ENCODE data around the gene CCDC88C. TPM values are rescaled to one million over a fixed set of nuclear protein-coding genes. Genes with fewer than 3 reads are reported as not detected.
"Not testable (repeated sequence)": the region's sequence is repeated elsewhere in the genome, so short reads cannot be mapped to it uniquely, and the experiment has no call there.

The CCDC88C gene
- polyA plus RNA-seq, 3 donors: 35.8 to 45.9 (median 37.3) TPM

DNA sequence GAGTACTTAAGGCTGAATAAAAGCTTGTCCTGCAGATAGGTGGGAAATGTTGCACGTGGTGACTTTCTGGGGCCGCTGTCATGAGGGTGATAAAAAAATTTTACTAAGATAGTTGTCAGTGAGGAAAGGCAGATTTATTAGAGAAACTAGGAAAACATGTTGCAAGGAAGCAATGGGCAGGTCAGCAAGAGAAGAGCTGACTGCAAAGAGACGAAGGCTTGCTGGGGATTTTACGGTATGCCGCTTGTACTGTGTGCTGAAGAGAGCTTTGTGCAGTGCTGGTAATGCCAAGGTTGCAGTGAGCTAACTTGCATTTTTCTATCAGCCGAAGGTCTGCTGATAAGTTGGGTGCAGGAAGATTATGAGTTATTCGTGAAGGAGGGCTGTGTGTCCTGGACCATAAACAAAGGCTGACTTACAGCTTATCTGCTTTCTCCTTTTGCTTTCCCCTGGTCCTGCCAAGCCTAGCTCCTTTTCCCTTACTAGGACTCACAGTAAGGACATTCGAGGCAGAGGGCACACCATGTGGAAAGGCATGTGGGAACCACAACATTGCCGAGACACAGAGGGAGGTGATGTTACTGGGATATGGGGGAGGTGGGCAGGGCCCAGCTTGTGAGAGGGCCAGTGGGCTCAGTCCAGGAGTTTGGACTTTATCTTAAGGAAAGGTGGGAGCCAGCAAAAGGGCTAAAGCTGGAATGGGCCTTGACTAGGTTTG, 7.4 kb upstream of the CCDC88C start:
- no peak for DNase-seq (ENCODE audit: extremely low read depth in 1 of 11, low read depth in 9 of 11, low spot score in 4 of 11)

DNA sequence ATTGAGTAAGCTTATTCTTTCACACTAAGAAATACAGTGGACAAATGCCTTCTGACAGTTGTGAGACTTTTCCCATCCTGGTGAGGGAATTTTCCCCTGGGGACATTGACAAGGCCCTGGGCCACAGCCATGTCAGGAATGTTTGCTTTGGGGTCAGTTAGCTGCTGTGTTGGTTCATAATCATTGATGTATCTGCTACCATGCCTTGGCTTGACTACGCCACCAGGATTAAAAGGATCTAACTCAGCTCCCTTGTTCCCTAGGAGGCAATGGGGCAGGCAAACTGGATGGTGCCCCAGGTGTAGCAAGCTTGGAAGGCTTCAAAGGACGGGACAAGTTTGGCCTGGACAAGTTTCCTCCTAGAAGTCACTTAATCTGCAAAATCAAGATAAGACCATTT, 3.1 kb upstream of the CCDC88C start:
- no peak for DNase-seq (ENCODE audit: extremely low read depth in 1 of 11, low read depth in 9 of 11, low spot score in 4 of 11)

GRCh38 chr14:91419451-91419850, 1.8 kb upstream of the CCDC88C start:
- no peak for DNase-seq (ENCODE audit: extremely low read depth in 1 of 11, low read depth in 9 of 11, low spot score in 4 of 11)

DNA sequence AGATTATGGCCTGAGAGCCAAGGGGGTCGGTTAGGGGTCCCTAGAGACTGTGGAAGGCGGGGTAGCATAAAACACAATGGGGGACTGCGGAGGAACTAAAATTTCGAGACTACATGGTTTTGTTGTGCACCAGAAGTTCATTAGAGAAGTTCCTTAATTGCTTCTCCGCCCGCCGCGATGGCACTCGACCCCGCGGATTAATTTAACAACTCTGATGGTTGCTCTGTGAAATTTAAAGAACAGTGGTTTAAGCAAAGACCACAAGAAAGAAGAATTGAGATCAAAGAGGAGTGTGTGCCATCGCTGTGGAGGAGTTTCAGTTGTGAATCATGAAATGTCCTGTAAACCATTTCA, 1.4 kb upstream of the CCDC88C start:
- no peak for DNase-seq (ENCODE audit: extremely low read depth in 1 of 11, low read depth in 9 of 11, low spot score in 4 of 11)

- peak in 1 of 11 donors; percentile 44 for DNase-seq (ENCODE audit: extremely low read depth in 1 of 11, low read depth in 9 of 11, low spot score in 4 of 11)
These were observed 895 bp upstream of the CCDC88C start for GRCh38 chr14:91418387-91419043.

DNA sequence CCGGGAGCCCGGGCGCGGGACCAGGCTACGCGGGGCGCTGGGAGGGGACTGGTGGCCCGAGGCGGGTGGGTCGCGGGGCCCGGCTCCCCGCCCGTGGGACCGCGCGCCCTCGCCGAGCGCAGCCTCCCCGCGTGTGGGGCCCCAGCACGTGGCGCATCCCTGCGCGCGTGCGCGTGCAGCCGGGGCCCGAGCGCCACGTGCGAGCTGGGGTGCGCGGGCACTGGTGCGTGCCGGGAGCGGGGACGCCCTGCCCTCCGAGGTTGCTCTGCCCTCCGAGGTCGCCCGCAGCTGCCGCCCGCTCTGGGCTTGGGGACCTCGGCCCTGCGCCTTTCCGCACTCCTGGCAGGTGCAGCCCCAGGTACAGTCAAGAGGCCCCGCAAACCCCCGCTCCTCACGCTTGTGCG, 365 bp upstream of the CCDC88C start:
- DNase-seq (ENCODE audit: extremely low read depth in 1 of 11, low read depth in 9 of 11, low spot score in 4 of 11): no peak

- DNase-seq (ENCODE audit: extremely low read depth in 1 of 11, low read depth in 9 of 11, low spot score in 4 of 11): no peak
These were observed 888 bp downstream of the CCDC88C start for GRCh38 chr14:91416744-91417119.

DNA sequence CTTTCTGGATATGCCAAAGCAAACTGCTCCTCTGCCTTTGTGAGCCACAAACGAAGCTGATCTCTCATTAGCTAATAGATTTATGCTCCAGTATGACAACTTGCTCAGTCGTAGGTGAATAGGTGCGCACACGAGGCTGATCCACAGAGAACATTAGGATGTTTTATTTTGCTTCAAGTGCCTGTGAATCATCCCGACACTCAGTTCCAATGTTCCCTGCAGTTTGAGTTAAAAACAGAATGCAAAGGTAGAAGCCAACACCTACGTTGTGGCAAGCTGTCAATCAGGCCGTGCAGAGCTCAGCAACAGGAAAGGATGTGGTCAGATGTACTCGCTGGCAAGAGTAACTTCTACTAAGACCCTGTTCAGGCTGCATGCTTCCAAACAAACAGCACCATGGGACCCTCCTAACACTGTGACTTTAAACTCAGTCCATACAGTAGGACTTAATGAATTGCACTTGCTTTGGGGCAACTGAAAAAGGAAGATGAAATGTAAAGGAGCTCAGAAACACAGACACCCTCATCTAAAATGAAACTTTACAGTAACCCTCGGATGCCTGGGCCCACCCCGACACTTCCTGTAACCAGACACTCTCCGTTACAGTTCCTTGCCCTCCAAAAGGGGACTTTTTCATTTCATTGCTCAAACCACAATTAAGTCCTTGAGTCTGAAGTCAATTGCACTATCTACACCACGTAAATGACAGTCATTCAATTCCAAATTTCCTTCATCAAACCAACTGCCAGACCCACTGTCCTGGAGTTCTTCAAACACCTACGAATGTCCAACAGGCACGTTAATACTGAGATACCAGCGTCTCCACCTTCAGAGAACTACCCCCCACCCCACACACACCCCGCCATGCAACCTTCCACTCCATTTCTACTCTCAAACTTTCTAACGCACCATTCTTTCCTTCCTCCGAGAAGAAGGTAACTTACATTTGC, 1.6 kb downstream of the CCDC88C start:
- no peak for DNase-seq (ENCODE audit: extremely low read depth in 1 of 11, low read depth in 9 of 11, low spot score in 4 of 11)

- DNase-seq (ENCODE audit: extremely low read depth in 1 of 11, low read depth in 9 of 11, low spot score in 4 of 11): no peak
These were observed 3.2 kb downstream of the CCDC88C start for GRCh38 chr14:91414475-91414833.

DNA sequence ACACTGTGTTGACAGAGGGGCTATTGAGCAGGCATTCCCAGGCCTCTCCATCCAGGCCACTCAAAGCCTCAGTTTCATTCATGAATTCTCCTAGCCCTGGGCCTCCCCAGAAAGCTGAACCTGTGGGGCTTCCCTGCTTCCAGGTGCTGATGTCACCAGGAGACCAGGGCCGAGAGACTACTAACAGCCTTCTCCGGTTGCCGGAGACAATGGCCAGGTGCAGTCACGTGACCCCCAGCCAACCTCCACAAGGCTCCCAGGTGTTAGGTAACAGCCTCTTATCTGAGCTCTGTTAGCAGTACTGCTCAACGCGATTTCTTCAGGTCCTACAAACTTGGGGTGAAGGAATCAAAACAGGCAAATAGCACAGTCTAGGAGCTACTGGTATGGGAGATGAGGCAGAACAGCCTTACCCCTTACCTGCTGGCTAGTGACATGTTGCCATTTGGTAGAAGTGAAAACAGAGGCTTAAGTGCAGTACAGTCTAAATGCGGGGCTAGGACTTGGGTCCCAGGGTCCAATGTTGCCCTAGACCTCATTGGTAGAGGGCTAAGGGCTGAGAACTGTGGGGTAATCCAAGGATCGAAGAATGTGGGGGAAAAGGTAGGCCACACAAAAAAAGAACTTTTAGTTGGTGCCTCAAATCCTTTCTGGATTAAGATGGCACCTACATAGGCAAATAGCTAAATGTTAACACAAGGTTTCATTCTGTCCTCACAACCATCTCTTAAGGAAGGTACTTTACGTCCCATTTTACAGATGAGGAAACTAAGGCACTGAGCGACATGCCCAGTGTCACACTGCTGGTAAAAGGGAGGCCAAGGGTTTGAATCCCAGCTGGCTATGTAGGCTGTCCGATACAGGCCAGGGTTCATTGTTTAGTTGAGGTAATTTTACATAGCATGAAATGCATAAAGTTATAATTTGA, 3.8 kb downstream of the CCDC88C start:
- DNase-seq (ENCODE audit: extremely low read depth in 1 of 11, low read depth in 9 of 11, low spot score in 4 of 11): no peak

DNA sequence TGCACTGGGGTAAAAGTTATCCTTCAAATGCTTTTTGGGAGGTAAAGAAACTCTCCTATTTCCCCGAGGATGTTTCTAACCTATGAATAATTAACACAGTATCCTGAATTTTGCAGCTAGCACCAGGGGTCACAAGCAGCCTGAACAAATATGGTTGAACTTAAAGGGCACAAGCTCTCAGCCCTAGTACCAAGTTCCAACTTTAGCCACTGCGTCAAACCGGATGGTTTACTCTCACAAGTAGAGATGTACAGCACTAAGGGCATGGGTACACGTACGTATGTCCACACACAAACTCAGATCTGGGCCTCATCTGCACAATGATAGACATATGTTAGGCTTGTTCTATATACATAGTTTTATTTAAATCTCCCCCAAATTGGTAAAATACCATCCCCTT, 4.7 kb downstream of the CCDC88C start:
- DNase-seq (ENCODE audit: extremely low read depth in 1 of 11, low read depth in 9 of 11, low spot score in 4 of 11): no peak

DNA sequence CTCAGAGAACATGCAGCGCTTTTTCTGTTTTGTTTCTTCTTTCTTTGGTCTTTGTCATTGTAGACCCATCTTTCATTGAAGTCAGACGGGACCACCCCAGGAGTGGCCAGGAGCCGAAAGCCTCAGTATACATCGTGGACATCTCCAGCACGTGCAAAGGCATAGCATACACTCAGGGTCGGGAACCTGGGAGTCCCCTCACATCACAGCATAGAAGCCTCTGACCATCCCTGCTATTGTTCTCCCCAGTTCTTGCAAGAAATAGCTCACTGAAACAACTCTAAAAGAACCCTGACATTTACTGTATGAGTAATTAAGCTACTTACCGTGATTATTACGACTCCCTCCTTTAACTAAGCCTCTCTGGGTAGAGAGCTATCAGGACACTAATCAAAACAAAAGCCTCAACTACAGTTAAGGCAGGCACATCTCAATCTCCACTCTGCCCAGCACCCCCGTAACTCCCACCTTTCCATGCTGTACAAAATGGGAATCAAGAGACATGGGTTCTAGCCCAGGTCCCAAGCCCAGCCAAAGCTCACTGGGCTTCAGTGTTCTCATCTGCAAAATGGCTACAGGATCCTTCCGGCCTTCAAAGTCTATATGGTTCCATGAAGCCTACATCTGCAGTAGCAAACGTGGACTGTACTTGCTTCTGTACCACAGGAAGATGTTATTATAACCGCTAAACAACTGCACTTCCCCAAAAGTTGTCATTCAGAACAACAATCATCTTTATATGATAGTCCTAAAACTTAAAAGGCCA, 6.7 kb downstream of the CCDC88C start:
- no peak for DNase-seq (ENCODE audit: extremely low read depth in 1 of 11, low read depth in 9 of 11, low spot score in 4 of 11)

DNA sequence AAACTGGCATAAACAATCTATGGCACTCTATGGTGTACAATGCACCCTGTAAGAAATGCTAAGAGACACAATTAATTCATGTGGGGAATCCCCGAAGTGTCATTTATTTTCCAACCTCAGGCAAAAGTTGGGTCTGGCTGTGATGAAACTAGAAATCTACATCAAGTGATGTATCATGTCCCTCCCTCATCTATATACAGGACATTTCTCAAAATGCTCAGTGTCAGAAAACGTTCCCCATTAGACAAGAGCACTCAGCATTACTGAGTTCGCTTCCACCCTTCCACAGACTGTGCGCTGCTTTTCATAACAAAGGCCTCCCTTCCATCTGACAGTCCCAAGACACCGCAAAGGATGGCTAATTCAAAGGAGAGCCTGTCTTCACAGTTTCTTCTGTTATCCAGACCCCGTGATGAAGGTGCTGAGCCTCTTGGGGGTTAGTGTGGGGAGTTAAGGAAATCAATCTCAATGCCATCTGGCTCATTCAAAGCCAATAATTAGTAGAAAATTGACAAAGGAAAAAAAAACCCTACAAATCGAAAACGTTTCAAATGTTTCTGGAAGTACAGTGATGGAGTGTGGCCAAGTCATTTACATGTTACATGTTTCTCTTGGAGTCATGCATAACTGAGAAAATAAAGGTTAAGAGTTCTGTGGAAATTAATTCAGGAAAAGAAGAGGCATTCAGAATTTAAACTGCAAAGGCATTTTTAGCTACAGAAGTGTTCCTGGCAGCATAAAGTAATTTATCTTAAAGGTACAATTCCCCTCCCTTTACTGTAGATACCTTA, 7.5 kb downstream of the CCDC88C start:
- DNase-seq (ENCODE audit: extremely low read depth in 1 of 11, low read depth in 9 of 11, low spot score in 4 of 11): no peak

DNA sequence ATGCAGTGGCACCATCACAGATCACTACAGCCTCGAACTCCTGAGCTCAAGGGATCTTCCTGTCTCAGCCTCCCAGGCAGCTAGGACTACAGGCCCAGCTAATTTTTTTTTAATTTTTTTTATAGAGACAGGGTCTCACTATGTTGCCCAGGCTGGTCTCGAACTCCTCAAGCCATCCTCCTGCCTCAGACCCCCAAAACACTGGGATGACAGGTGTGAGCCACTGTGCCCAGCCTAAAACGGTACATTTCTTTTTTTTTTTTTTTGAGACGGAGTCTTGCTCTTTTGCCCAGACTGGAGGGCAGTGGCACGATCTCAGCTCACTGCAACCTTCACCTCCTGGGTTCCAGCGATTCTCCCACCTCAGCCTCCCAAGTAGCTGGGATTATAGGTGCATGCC, 8.4 kb downstream of the CCDC88C start:
- not testable (repeated sequence) for DNase-seq (ENCODE audit: extremely low read depth in 1 of 11, low read depth in 9 of 11, low spot score in 4 of 11)

DNA sequence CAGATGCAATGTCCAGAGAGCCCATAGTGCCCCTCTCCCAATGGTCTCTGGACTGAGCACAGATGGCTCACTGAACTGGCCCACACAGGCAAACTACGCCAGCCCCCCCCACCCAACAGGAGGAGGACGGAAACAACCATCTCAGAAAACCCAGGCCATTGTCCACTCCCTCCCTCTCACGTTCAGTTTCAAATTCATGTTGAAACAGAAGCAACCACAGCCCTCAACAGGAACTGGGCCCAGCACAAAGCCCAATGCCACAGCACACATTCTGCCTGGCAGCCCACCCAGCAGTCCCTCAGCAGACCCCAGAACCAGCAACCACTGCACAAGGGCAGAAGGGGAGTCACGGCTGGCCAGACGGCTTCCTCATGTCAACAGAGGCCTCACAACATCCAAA, 10.6 kb downstream of the CCDC88C start:
- no peak for DNase-seq (ENCODE audit: extremely low read depth in 1 of 11, low read depth in 9 of 11, low spot score in 4 of 11)

- no peak for DNase-seq (ENCODE audit: extremely low read depth in 1 of 11, low read depth in 9 of 11, low spot score in 4 of 11)
These were observed 11.2 kb downstream of the CCDC88C start for GRCh38 chr14:91406451-91406850.

DNA sequence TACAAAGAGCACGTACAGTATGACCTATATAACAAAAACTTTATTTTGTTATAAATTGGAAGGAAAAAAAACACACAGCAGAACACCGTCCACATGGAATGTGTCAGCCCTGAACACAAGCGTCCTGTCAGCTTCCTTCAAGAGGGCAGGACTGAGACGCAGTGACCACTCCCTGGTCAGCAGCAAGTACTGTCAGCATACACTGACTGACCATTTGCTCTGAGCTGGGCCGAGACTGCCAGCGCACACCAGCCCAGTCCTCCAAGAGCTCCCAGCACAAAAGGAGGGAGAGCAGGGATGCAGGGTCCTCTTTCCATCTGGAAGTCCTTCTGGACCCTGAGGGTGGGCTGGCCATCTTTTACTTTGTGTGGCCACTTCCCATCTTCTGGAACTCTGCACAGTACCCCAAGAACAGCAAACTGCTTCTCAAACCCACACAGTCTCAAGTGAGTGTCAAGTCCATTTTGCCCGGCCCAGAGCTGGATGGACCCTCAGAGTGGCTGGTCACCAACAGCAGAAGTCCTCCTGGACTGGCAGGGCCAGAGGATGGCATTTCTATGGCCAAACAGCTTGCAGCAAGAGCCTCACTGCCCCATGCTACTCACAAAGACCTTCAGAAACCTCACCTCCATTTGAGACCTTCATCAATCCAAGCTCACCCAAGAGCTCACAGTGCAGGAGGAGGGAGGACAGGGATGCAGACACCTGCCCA, 11.7 kb downstream of the CCDC88C start:
- DNase-seq (ENCODE audit: extremely low read depth in 1 of 11, low read depth in 9 of 11, low spot score in 4 of 11): no peak

Measured in renal cortex interstitium (tissue), 11 donors.